Neuron (in vitro differentiated cells): Measurements from ENCODE around the gene GLS.

Experiments used
- H2AFZ ChIP-seq: one replicate; pipeline ENCODE4 v1.6.1; 2013; ENCODE audit warnings: low read depth, mild to moderate bottlenecking, inconsistent platforms, low read length, moderate library complexity
- H3K27me3 ChIP-seq: one replicate; pipeline ENCODE4 v1.6.1; 2013; ENCODE audit warnings: low read length; ENCODE audit not compliant: insufficient read depth
- H3K36me3 ChIP-seq: one replicate; pipeline ENCODE4 v1.6.1; 2013; ENCODE audit warnings: low read length; ENCODE audit not compliant: insufficient read depth
- H3K4me1 ChIP-seq: one replicate; pipeline ENCODE4 v1.6.1; 2013; ENCODE audit warnings: low read length; ENCODE audit not compliant: insufficient read depth
- H3K4me3 ChIP-seq: 2 replicates; pipeline ENCODE4 v1.5.1; 2013; ENCODE audit warnings: mild to moderate bottlenecking, low read length, moderate library complexity
- H3K9me3 ChIP-seq: one replicate; pipeline ENCODE4 v1.6.1; 2013; ENCODE audit warnings: low read length

Gene GLS

DNA sequence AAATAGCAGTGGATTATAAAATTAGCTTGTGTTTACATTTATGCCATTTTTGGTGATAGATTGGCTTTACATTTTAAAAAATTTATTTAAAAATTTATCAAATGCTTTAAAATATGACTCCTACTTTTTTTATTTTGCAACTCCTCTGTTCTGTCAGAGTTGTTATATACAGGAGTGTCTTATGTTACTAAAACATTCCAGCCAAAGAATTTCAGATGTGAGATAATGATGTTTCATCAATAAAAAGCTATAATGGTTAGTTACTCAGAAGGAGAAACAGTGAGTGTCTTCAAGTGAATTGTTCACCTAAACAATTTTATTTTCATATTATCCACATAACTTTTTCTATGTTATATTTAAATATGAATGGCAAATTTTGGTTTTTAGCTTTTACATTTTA, 52.7 kb downstream of the GLS start:
- Histone ChIP-seq H3K27me3 (no peaks in the 10 kb centered on the region), H3K4me1 (no peaks in the 10 kb centered on the region), H3K9me3 (no peaks in the 10 kb centered on the region), H3K4me3 (no peak overlapping the region), H3K36me3 (peaks cover 4% of the 10 kb centered on the region), H2AFZ (no peak overlapping the region)

DNA sequence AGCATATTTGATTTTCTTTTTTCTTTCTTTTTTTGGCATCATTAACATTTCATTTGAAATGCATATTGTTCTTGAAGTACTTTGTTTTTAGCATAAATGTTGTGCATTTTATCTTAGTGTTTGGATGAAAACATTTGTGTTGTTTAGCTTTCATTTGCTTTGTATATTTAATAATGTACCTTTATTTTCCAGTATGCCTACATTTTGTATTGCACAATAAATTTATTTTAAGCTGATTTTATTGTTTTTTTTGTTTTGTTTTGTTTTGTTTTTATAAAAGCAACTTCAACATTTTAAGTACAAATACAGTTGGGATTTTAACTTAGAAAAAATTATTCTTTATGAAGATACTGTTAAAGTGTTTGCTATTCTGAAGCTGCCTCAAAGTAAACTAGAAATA, 54.4 kb downstream of the GLS start:
- no peak overlapping the region for H2AFZ ChIP-seq
- no peaks in the 10 kb centered on the region for H3K27me3 ChIP-seq
- H3K4me3 ChIP-seq: no peak overlapping the region
- H3K4me1 ChIP-seq: no peaks in the 10 kb centered on the region
- peaks cover 4% of the 10 kb centered on the region for H3K36me3 ChIP-seq
- H3K9me3 ChIP-seq: no peaks in the 10 kb centered on the region

DNA sequence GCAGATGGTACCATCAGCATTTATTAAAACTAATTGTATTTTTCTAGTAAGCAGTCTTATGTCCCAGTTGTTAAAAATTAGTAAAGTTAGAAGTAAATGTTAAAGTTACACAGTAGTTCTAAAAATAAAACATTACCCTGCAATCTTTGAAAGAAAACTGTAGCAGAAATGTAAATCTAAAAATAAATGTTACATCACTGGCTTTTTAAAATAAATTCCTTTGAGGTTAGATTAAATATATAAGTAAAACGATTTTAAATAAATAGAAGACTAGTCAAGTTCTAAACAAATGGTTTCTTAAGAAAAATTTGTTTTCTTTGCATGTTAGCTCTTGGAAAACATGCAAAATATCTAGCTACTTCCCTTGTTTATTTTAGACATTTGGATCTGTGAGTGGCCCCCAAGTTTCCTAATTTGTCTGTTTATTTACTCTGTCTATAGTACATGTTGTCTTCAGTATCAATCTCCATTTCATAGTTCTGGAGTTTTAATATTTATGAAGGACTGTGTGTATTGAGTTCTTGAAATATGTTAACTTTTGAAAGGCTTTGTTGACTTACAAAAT, 58.2 kb downstream of the GLS start:
- H3K9me3 ChIP-seq: no peaks in the 10 kb centered on the region
- H3K4me1 ChIP-seq: no peaks in the 10 kb centered on the region
- H3K36me3 ChIP-seq: peaks cover 2% of the 10 kb centered on the region
- H2AFZ ChIP-seq: no peak overlapping the region
- no peak overlapping the region for H3K4me3 ChIP-seq
- H3K27me3 ChIP-seq: no peaks in the 10 kb centered on the region

DNA sequence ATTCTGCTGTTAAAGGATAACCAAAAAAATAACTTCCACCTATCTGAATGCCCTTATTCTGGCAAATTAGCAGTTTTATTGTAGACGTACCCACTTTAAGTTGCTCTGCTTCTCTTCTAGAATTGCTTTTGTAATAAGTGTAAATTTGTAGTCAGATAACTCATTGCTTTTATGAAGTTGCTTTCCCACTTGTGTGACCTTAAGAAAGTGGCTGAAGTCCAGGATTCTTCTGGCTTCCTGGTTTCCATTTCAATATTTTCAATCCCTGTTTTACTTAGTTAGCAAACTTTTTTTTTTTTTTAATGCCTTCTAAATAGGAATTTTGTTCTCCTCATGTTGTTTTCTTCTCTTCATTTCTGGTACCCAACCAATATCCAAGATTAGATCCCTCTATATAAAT, 59.8 kb downstream of the GLS start:
- Histone ChIP-seq H3K9me3 (no peaks in the 10 kb centered on the region), H3K4me1 (no peaks in the 10 kb centered on the region), H3K4me3 (no peak overlapping the region), H3K36me3 (peaks cover 2% of the 10 kb centered on the region), H2AFZ (no peak overlapping the region), H3K27me3 (no peaks in the 10 kb centered on the region)

DNA sequence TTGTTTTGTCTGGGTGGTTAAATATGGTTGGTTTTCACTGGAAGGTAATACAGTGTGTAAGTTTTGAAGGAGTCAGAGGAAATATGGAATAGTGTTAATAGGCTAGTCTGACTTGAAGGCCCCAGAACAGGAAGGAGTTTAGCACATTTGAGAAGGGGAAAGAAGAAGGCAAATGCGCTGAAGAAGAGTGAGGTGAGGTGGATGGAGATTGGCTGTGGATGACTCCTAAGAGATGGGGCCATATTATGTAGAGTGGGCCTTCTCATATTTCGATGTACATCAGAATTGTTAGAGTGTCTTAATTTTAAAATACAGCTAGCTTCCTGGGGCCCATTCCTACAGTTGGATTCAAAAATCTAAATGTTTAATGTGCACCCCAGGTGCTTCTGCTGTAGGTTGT, 61.0 kb downstream of the GLS start:
- Histone ChIP-seq H3K9me3 (no peaks in the 10 kb centered on the region), H3K36me3 (no peaks in the 10 kb centered on the region), H3K4me1 (no peaks in the 10 kb centered on the region), H3K4me3 (no peak overlapping the region), H2AFZ (no peak overlapping the region), H3K27me3 (no peaks in the 10 kb centered on the region)

DNA sequence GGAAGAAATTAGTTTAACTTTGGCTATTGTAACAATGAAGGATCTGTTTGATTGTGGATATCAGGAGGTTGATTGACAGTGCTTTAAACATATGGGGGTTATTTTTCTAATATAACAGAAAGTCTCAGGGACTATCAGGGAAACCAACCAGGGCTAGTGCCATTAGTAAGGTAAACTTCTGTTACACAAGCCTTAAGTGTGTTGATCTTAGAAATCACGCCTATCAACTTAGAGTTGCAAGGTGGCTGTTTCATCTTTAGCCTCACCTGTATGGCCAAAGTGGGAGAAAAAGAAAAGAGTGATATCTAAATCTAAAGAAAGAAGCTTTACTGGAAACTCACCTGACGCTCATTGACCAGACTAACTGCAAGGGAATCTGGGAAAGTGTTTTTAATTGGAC, 62.1 kb downstream of the GLS start:
- Histone ChIP-seq H2AFZ (no peak overlapping the region), H3K4me3 (no peak overlapping the region), H3K4me1 (no peaks in the 10 kb centered on the region)

DNA sequence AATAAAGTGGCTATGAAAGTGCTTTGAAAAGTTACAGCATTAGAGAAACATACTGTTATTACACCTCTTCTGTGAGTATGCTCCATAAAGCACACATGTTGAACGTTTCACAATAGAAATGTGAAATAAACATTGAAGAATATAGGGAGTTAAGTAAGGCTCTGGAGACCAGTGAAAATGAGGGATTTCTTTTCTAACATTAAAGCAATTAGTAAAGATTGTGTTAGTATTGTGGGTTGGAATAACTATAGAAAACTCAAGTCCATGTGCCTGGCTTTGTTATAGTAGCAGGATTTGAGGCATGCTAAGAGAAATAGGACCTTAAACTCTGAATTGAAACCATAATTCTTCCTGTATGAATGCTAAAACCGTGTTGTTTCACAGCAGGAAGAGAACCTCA, 63.1 kb downstream of the GLS start:
- H3K4me1 ChIP-seq: no peaks in the 10 kb centered on the region
- H3K9me3 ChIP-seq: no peaks in the 10 kb centered on the region
- no peak overlapping the region for H3K4me3 ChIP-seq
- H3K27me3 ChIP-seq: no peaks in the 10 kb centered on the region
- H3K36me3 ChIP-seq: no peaks in the 10 kb centered on the region
- no peak overlapping the region for H2AFZ ChIP-seq

More for the DNA sequence above, 62.1 kb downstream of the GLS start:
- no peaks in the 10 kb centered on the region for H3K9me3 ChIP-seq
- H3K36me3 ChIP-seq: no peaks in the 10 kb centered on the region
- no peaks in the 10 kb centered on the region for H3K27me3 ChIP-seq

DNA sequence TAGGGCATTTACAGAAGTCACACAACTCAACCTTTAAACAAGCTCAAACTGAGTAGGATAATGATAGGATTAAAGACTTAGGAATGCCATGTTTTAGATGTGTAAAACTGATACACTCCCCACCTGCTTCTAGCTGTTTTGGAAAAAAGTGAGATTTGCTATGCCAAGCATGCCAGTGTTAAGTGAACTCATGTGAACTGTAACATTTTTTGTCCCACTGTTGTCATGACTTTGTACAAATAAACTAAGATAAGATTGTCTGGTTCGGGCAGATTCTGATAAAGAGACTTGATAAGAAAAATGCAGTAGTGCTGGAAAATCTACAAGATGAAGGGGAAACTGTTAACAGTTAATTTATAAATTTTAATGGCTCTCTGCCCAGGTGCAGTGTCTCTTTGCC, 66.5 kb downstream of the GLS start:
- no peak overlapping the region for H2AFZ ChIP-seq
- no peaks in the 10 kb centered on the region for H3K27me3 ChIP-seq
- no peak overlapping the region for H3K4me3 ChIP-seq
- H3K4me1 ChIP-seq: no peaks in the 10 kb centered on the region
- H3K9me3 ChIP-seq: no peaks in the 10 kb centered on the region
- H3K36me3 ChIP-seq: no peaks in the 10 kb centered on the region

DNA sequence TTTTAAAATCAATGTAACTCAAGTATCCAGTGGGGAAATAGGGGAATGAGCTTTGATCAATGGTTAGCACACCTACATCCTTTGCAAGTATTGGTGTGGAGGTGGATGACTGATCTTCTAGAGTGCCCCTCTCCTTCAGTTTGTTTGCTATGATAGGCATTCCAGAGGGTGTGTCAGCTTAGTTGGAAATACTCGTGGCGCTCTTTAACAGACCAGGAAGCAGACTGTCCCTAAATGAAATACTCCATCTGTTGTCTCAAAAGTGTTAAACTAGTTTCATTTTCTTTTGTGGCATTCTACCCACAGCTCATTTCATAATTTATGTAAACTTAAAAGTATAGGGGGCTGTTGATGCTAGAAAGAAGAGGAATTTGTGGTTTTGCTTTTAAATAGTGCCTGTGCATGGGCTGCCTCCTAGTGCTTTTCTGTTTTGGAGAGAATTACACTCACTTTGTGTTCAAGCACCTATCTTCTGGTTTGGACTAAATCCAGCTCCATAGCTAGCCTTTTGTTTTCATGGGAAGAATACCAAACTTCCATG, 67.2 kb downstream of the GLS start:
- no peak overlapping the region for H3K4me3 ChIP-seq
- H3K27me3 ChIP-seq: no peaks in the 10 kb centered on the region
- H3K36me3 ChIP-seq: no peaks in the 10 kb centered on the region
- H3K9me3 ChIP-seq: no peaks in the 10 kb centered on the region
- no peak overlapping the region for H2AFZ ChIP-seq
- H3K4me1 ChIP-seq: no peaks in the 10 kb centered on the region

DNA sequence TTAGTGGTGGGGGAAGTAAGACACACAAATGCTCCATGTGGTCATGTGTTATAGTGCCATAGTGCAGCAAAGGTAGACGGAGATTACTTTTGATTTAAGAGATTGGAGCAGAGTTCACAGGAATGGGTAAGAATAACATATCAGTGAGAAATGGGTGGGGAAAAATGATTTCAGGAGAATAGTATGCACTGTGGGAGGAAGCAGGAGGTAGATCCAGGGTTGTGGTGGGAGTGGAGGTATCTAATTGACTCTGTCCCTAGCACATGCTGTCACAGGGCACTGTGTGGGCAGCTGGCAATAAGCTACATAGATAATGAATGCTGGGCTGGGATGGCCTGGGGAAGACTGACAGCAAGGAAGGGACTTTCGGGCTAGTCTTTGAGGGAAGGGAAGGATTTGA, 68.0 kb downstream of the GLS start:
- H2AFZ ChIP-seq: no peak overlapping the region
- H3K36me3 ChIP-seq: no peaks in the 10 kb centered on the region
- no peaks in the 10 kb centered on the region for H3K4me1 ChIP-seq
- no peak overlapping the region for H3K4me3 ChIP-seq
- no peaks in the 10 kb centered on the region for H3K27me3 ChIP-seq
- no peaks in the 10 kb centered on the region for H3K9me3 ChIP-seq

DNA sequence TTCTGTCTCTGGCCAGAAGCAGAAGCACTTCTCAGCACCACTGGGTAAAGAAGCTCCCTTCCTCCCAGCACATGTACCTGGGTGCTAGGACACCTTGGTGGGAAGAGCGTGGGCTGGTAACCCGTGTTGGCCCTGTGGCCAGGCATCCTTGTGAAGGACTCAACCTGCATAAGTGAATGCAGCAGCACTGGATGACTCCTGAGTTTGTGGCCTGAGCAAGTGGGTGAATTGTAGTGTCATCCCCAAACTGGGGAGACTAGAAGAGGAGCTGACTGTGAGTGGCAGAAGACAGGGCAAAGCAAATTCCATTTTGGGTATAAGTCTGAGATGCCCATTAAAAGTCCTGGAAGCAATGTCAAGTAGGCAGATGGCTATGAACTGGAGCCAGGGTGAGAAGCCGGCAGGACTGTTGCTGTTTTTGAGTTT, 70.0 kb downstream of the GLS start:
- Histone ChIP-seq H3K9me3 (no peaks in the 10 kb centered on the region), H3K4me1 (no peaks in the 10 kb centered on the region), H3K36me3 (no peaks in the 10 kb centered on the region), H2AFZ (no peak overlapping the region), H3K27me3 (no peaks in the 10 kb centered on the region), H3K4me3 (no peak overlapping the region)

DNA sequence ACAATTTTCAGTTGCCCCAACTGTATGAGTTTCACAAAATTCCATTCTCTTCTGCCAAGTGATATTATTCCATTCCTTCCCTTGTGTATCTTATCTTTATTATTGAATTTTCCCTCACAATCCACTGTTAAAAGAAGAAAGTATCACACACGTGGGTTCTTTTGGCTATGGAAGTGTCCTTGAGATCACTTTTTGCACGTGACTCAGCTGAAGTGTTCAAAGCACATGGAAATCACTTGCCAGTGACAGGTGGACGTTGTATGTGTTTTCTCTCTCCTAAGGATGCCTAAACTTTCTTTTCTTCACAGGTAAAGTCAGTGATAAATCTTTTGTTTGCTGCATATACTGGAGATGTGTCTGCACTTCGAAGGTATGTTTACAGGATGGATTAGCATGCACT, 72.6 kb downstream of the GLS start:
- Histone ChIP-seq H3K9me3 (no peaks in the 10 kb centered on the region), H3K36me3 (no peaks in the 10 kb centered on the region), H3K4me3 (no peak overlapping the region), H3K27me3 (no peaks in the 10 kb centered on the region), H2AFZ (no peak overlapping the region), H3K4me1 (no peaks in the 10 kb centered on the region)

DNA sequence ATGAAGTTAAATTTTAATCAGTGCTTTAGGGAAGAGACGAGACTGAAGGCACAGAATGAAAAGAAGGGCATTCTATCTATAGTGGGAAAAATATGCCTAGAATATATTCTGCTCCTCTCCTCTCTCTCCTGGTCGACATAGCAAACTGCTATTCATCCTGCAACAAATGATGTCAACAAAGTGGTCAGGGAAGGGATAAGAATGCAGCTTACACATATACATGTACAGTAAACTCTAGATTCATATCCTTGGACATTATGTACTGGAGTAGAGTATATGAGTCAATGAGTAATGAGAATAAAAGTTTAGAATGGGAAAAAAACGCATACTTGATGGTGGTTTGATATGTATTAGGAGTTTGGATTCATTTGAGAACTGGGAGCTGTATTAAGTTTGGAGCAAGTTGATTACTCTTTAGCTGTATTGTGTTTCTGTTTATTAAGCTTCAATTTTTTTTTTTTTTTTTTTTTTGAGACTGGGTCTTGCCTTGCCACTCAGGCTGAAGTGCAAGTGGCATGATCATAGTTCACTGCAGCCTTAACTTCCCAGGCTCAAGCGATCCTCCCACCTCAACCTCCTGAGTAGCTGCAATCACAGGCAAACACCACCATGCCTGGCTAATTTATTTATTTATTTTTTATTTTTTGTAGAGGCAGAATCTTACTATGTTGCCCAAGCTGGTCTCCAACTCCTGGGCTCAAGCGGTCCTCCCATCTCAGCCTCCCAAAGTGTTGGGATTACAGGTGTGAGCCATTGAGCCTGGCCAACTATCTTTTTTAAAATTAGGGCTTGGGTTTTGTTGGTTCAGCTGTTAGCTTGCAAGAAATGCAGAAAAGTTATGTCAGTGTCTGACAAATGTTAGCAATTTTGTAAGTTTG, 79.5 kb downstream of the GLS start:
- Histone ChIP-seq H3K36me3 (peaks cover 9% of the 10 kb centered on the region), H3K9me3 (no peaks in the 10 kb centered on the region), H3K4me1 (no peaks in the 10 kb centered on the region), H2AFZ (no peak overlapping the region), H3K4me3 (no peak overlapping the region), H3K27me3 (no peaks in the 10 kb centered on the region)
